H1 (cell line): ENCODE results near the gene EEF1AKMT1. TPM values are rescaled to one million over a fixed set of nuclear protein-coding genes. Genes with fewer than 3 reads are reported as not detected.

Experiments used
- CTCF ChIA-PET: fragments of 300-600 bp; sonication (Branson Sonifier 250); formaldehyde crosslinking; loops from one replicate; lab custom pipeline; 2021; ENCODE audit not compliant: partially characterized antibody; lab: Charles Lee
- POLR2A ChIA-PET: fragments of 300-600 bp; sonication (Branson Sonifier 250); formaldehyde crosslinking; loops from one replicate; lab custom pipeline; 2021; ENCODE audit warnings: inconsistent platforms; ENCODE audit not compliant: partially characterized antibody; lab: Charles Lee
- DNase-seq, 2 experiments: peaks; one replicate each; pipeline versions ENCODE4 v3.0.0 to v3.0.0-alpha.2; 2010 to 2022; ENCODE audit warnings: low spot score in 2 of 2, low read depth in 1 of 2, mixed read lengths in 1 of 2
- FAIRE-seq: peaks from 2 replicates; lab custom pipeline; 2011; peaks lifted over from hg19 to GRCh38; lab: Jason Lieb, UNC
- H2AFZ ChIP-seq: 2 replicates; pipeline ENCODE4 v1.8.1; 2012; ENCODE audit warnings: low read length, inconsistent platforms
- H2AK5ac ChIP-seq: 2 replicates; pipeline ENCODE4 v1.6.1; 2013; ENCODE audit warnings: low read depth, low read length
- H2BK120ac ChIP-seq: replicated peaks from 2 replicates; pipeline ENCODE3; 2013; ENCODE audit warnings: low read depth, low read length, inconsistent platforms
- H2BK12ac ChIP-seq: 2 replicates; pipeline ENCODE4 v1.6.1; 2013; ENCODE audit warnings: low read depth, low read length
- H2BK15ac ChIP-seq: 2 replicates; pipeline ENCODE4 v1.6.1; 2013; ENCODE audit warnings: low read length
- H2BK20ac ChIP-seq: 2 replicates; pipeline ENCODE4 v1.6.1; 2013; ENCODE audit warnings: low read length
- H2BK5ac ChIP-seq: 2 replicates; pipeline ENCODE4 v1.6.1; 2013; ENCODE audit warnings: low read depth, low read length
- H3K14ac ChIP-seq: 2 replicates; pipeline ENCODE4 v1.6.1; 2013; ENCODE audit warnings: inconsistent platforms; ENCODE audit not compliant: insufficient read length
- H3K18ac ChIP-seq: 2 replicates; pipeline ENCODE4 v1.6.1; 2013; ENCODE audit warnings: low read length; ENCODE audit errors: extremely low read depth
- H3K23ac ChIP-seq: 2 replicates; pipeline ENCODE4 v1.6.1; 2013; ENCODE audit warnings: inconsistent platforms; ENCODE audit not compliant: insufficient read length
- H3K23me2 ChIP-seq: 2 replicates; pipeline ENCODE4 v1.6.1; 2013; ENCODE audit warnings: low read depth, low read length
- H3K27ac ChIP-seq: 2 replicates; pipeline ENCODE4 v1.6.1; 2011; ENCODE audit warnings: low read depth, low read length, inconsistent platforms
- H3K27me3 ChIP-seq, 4 experiments: replicated peaks in 1 of 4; 1 replicate in 1 of 4; 2 replicates in 3 of 4; pipeline versions ENCODE4 v1.6.1 to v1.8.1; 2011 to 2013; ENCODE audit warnings: low read length in 3 of 4, mild to moderate bottlenecking in 3 of 4, inconsistent platforms in 2 of 4, mixed read lengths in 2 of 4, moderate library complexity in 1 of 4; ENCODE audit not compliant: control insufficient read depth in 3 of 4, insufficient read depth in 3 of 4; ENCODE audit errors: extremely low read depth in 1 of 4
- H3K36me3 ChIP-seq, 4 experiments: 2 replicates each; pipeline versions ENCODE4 v1.6.1 to v1.8.1; 2011 to 2013; ENCODE audit warnings: mild to moderate bottlenecking in 4 of 4, low read length in 3 of 4, moderate library complexity in 2 of 4, control low read depth in 1 of 4, inconsistent platforms in 1 of 4; ENCODE audit not compliant: insufficient read depth in 4 of 4, control insufficient read depth in 2 of 4
- H3K4ac ChIP-seq: replicated peaks from 2 replicates; pipeline ENCODE3; 2013; ENCODE audit warnings: low read length, low read depth, mixed read lengths, inconsistent platforms; ENCODE audit not compliant: insufficient read length
- H3K4me1 ChIP-seq, 4 experiments: replicated peaks in 1 of 4; 1 replicate in 1 of 4; 2 replicates in 3 of 4; pipeline versions ENCODE4 v1.6.1 to v1.8.1; 2011 to 2013; ENCODE audit warnings: low read length in 3 of 4, inconsistent platforms in 2 of 4, mixed read lengths in 1 of 4; ENCODE audit not compliant: insufficient read depth in 4 of 4, control insufficient read depth in 3 of 4
- H3K4me2 ChIP-seq, 2 experiments: 2 replicates each; pipeline versions ENCODE4 v1.6.1 to v1.8.1; 2011 to 2013; ENCODE audit warnings: low read depth in 2 of 2, low read length in 2 of 2, control low read depth in 1 of 2, inconsistent platforms in 1 of 2, mild to moderate bottlenecking in 1 of 2; ENCODE audit not compliant: insufficient read depth in 1 of 2
- H3K4me3 ChIP-seq, 4 experiments: fragments of 200-600, 300-600 bp in 1 of 4; sonication (generic), shearing (Covaris generic), sonication (Bioruptor Twin) in 1 of 4; 2 replicates each; pipeline versions ENCODE4 v1.5.1 to v1.8.1; 2011 to 2016; ENCODE audit warnings: low read length in 4 of 4, low read depth in 3 of 4, control low read depth in 2 of 4, inconsistent platforms in 2 of 4, mild to moderate bottlenecking in 2 of 4, mixed read lengths in 1 of 4, moderate library complexity in 1 of 4; ENCODE audit not compliant: insufficient read depth in 2 of 4; ENCODE audit errors: extremely low read depth in 1 of 4
- H3K56ac ChIP-seq: replicated peaks from 2 replicates; pipeline ENCODE3; 2013; ENCODE audit warnings: low read depth, mild to moderate bottlenecking, mixed read lengths, low read length, inconsistent platforms; ENCODE audit not compliant: insufficient read length
- H3K79me1 ChIP-seq: 2 replicates; pipeline ENCODE4 v1.6.1; 2013; ENCODE audit warnings: low read depth, low read length, control low read depth
- H3K79me2 ChIP-seq, 2 experiments: 2 replicates each; pipeline versions ENCODE4 v1.6.1 to v1.8.1; 2012 to 2013; ENCODE audit warnings: low read length in 2 of 2, mild to moderate bottlenecking in 2 of 2, inconsistent platforms in 1 of 2; ENCODE audit not compliant: insufficient read depth in 2 of 2, control insufficient read depth in 1 of 2
- H3K9ac ChIP-seq, 4 experiments: replicated peaks in 1 of 4; 1 replicate in 1 of 4; 2 replicates in 3 of 4; pipeline versions ENCODE4 v1.6.1 to v1.8.1; 2011 to 2013; ENCODE audit warnings: low read depth in 3 of 4, low read length in 3 of 4, control low read depth in 2 of 4, mild to moderate bottlenecking in 2 of 4, moderate library complexity in 2 of 4, inconsistent platforms in 1 of 4; ENCODE audit errors: extremely low read depth in 1 of 4
- H3K9me3 ChIP-seq, 2 experiments: 2 replicates each; pipeline versions ENCODE4 v1.6.1 to v1.8.1; 2012 to 2013; ENCODE audit warnings: mild to moderate bottlenecking in 2 of 2, moderate library complexity in 2 of 2, control low read depth in 1 of 2, inconsistent platforms in 1 of 2, low read depth in 1 of 2, low read length in 1 of 2, mixed read lengths in 1 of 2; ENCODE audit not compliant: insufficient read depth in 2 of 2
- H4K20me1 ChIP-seq, 2 experiments: replicated peaks in 1 of 2; 2 replicates each; pipeline versions ENCODE3 to v1.8.1; 2011 to 2013; ENCODE audit warnings: inconsistent platforms in 2 of 2, low read length in 2 of 2, mild to moderate bottlenecking in 1 of 2; ENCODE audit not compliant: insufficient read depth in 2 of 2, control insufficient read depth in 1 of 2
- H4K5ac ChIP-seq: 2 replicates; pipeline ENCODE4 v1.6.1; 2013; ENCODE audit warnings: low read length, low read depth, mixed read lengths, inconsistent platforms; ENCODE audit not compliant: insufficient read length
- H4K8ac ChIP-seq: 2 replicates; pipeline ENCODE4 v1.8.0; 2013; ENCODE audit warnings: mild to moderate bottlenecking, moderate library complexity, low read length, inconsistent platforms; ENCODE audit not compliant: insufficient read depth; ENCODE audit errors: extremely low read depth
- H4K91ac ChIP-seq: replicated peaks from 2 replicates; pipeline ENCODE3; 2013; ENCODE audit warnings: low read length, mixed read lengths, inconsistent platforms; ENCODE audit not compliant: insufficient read length
- ASH2L ChIP-seq: fragments of 200-600, 300-600 bp; sonication (generic); IDR thresholded peaks from one replicate; pipeline ENCODE4 v1.7.1; 2017; ENCODE audit warnings: low read length
- CEBPB ChIP-seq: IDR thresholded peaks from 2 replicates; pipeline ENCODE4 v1.6.1; 2012; ENCODE audit warnings: low read depth, low read length
- GTF2F1 ChIP-seq: IDR thresholded peaks from 2 replicates; pipeline ENCODE4 v1.6.1; 2012; ENCODE audit warnings: low read depth, low read length, improper control_type of control experiment, borderline replicate concordance
- MAFK ChIP-seq: IDR thresholded peaks from 2 replicates; pipeline ENCODE4 v1.6.1; 2012; ENCODE audit warnings: low read depth, mild to moderate bottlenecking, improper control_type of control experiment, low read length
- NRF1 ChIP-seq: IDR thresholded peaks from 2 replicates; pipeline ENCODE4 v1.6.1; 2011; ENCODE audit warnings: mild to moderate bottlenecking, low read depth, low read length, improper control_type of control experiment
- POLR2AphosphoS5 ChIP-seq: IDR thresholded peaks from 2 replicates; pipeline ENCODE4 v1.6.1; 2011; ENCODE audit warnings: low read depth, low read length
- RAD21 ChIP-seq, 2 experiments: IDR thresholded peaks in 1 of 2; conservative IDR thresholded peaks in 1 of 2; 2 replicates each; pipeline ENCODE4 v1.6.1; 2011; ENCODE audit warnings: low read depth in 2 of 2, low read length in 2 of 2, improper control_type of control experiment in 1 of 2, inconsistent platforms in 1 of 2, mild to moderate bottlenecking in 1 of 2, moderate library complexity in 1 of 2
- RBBP5 ChIP-seq: IDR thresholded peaks from 2 replicates; pipeline ENCODE4 v1.7.1; 2012; ENCODE audit warnings: low read depth, mild to moderate bottlenecking, inconsistent platforms, low read length, moderate library complexity, borderline replicate concordance
- SAP30 ChIP-seq: fragments of 300-600 bp; sonication (generic); IDR thresholded peaks from 2 replicates; pipeline ENCODE4 v1.7.1; 2012; ENCODE audit warnings: low read length, moderate library complexity, mild to moderate bottlenecking, inconsistent platforms; ENCODE audit not compliant: insufficient read depth, insufficient replicate concordance
- WGBS, 2 experiments: shearing (Covaris generic) in 1 of 2; methylation state at CpG; one replicate each; pipeline versions ENCODE4 v1.1.6 to v1.1.7; 2013 to 2015; ENCODE audit warnings: low lambda C conversion rate in 2 of 2, mixed read lengths in 2 of 2, inconsistent platforms in 1 of 2, low coverage in 1 of 2, missing lambda C conversion rate in 1 of 2; ENCODE audit not compliant: insufficient replicate concordance in 2 of 2, insufficient coverage in 1 of 2, insufficient read length in 1 of 2; ENCODE audit errors: extremely low coverage in 1 of 2, missing lambda C conversion rate in 1 of 2; 5-methylcytosine and 5-hydroxymethylcytosine counted together
- polyA plus RNA-seq, 7 experiments: library from polyadenylated mRNA; depleted of rRNA in 3 of 7; stranded (reverse) in 5 of 7; unstranded in 2 of 7; fragments of >200 nt in 5 of 7; fragments of 200-250 nt in 2 of 7; gene quantifications; 1 replicate in 5 of 7; 2 replicates in 1 of 7; 4 replicates in 1 of 7; pipeline versions ENCODE4 v1.2.1 to v1.2.3, GENCODE V29; 2011 to 2013; ENCODE audit warnings: missing spikeins in 2 of 7, mixed read lengths in 2 of 7
- total RNA-seq: library from RNA; stranded (reverse); fragmentation: NEBNext Ultra II Directional; extraction: Animal tissue kit (Norgen Biotek cat#: 25700); gene quantifications from 2 replicates; pipeline ENCODE4 v1.2.1, GENCODE V29; 2021
- TF ChIP-seq, protein P1 (sequence below): IDR thresholded peaks from 2 replicates; pipeline ENCODE4 v1.6.1; 2011; ENCODE audit warnings: low read length, improper control_type of control experiment

EEF1AKMT1 gene
- total and polyA plus RNA-seq, 2 of the 8 experiments (the other 6 are each of a cell fraction or from before 2014, with no cell fraction given) = 3.1 to 4.1 TPM

- Histone ChIP-seq H2BK120ac (no peak overlapping the region), H3K79me2 (no peaks in the 10 kb centered on the region), H3K79me1 (no peaks in the 10 kb centered on the region), H3K9me3 (no peaks in the 10 kb centered on the region), H3K14ac (no peak overlapping the region), H3K36me3 (no peaks in the 10 kb centered on the region), H4K20me1 (peaks cover 0 to 1% of the 10 kb centered on the region in 2 experiments), H3K4me1 (no peaks in the 10 kb centered on the region), H3K27ac (no peak overlapping the region), H2BK20ac (no peak overlapping the region), H2AK5ac (no peak overlapping the region), H3K18ac (no peak overlapping the region), H4K5ac (no peak overlapping the region), H3K4me3 (no peak overlapping the region), H3K9ac (no peak overlapping the region), H3K23me2 (no peaks in the 10 kb centered on the region), H3K4ac (no peak overlapping the region), H4K91ac (no peak overlapping the region), H3K4me2 (no peak overlapping the region), H3K27me3 (0 out of 7 replicates have a peak, but pooled peaks cover 0 to under 1% (median under 1%) of the 10 kb centered on the region in 4 experiments), H4K8ac (no peak overlapping the region), H2AFZ (no peak overlapping the region), H3K23ac (no peak overlapping the region), H2BK12ac (no peak overlapping the region), H2BK15ac (no peak overlapping the region), H2BK5ac (no peak overlapping the region), H3K56ac (no peak overlapping the region)
- no peak for FAIRE-seq
- POLR2A ChIA-PET = no interaction called here
- 83% methylated on average over 4 of the region's 4 CpGs; no CpG with 5 or more reads in 1 of the 2 experiments for WGBS, 2 experiments
- TF ChIP-seq SAP30 (no peak), NRF1 (no peak), POLR2AphosphoS5 (no peak), GTF2F1 (no peak), RBBP5 (no peak), CEBPB (no peak), RAD21 (IDR thresholded peaks at IDR 0.05 in 1 of 2, conservative IDR thresholded peaks at IDR 0.05 in 1 of 2; ENCODE audit: low read depth in 2 of 2, low read length in 2 of 2) (no peak), MAFK (no peak), ASH2L (no peak)
- TF ChIP-seq, protein P1, sequence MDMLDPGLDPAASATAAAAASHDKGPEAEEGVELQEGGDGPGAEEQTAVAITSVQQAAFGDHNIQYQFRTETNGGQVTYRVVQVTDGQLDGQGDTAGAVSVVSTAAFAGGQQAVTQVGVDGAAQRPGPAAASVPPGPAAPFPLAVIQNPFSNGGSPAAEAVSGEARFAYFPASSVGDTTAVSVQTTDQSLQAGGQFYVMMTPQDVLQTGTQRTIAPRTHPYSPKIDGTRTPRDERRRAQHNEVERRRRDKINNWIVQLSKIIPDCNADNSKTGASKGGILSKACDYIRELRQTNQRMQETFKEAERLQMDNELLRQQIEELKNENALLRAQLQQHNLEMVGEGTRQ = no peak
- DNase-seq = no peak
- CTCF ChIA-PET = no interaction called here
Measured at GRCh38 chr13:20696073-20696472, 77.7 kb downstream of the EEF1AKMT1 start.
